ENCODE measurements around the gene ZBTB39.
"Not testable (repeated sequence)": the region's sequence is repeated elsewhere in the genome, so short reads cannot be mapped to it uniquely, and the experiment has no call there.

ZBTB39 gene

DNA sequence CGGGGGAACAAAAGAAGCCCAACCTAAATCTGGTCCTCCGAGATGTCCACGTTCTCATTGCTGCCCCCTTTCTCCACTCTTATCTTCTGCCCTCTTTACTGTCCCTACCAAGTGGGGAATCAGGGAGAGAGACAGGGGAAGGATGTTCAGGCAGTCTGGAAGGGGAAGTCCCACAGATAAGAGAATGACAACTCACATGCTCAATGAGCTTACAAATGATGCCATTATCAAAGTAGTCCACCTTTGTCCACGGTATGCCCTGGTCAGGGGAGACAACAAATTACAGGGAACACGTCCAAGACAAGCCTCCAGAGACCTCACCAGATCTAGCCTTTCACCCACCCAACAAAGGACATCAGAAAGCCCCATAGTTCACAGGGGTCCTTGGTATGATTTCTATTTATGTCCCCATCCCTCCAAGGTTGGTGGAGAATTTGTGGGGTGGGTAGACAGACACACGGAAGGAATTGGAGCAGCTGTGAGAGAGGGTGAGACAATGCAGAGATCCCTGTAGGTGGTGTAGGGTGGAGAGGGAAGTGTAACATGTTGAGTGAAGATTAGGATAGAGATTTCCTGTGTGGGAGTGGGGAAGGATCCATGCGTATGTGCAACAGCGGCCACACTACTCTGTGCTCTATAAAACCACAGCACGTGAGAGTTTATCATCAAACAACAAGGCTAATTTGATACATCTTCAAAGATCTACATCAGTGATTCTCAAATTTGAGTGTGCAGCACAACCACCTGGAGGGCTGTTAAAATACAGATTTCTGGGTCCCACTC is 32.9 kb upstream of the ZBTB39 start:
- intact Hi-C loops (cut with DNase I) = no loop called here
- DNase-seq = no peak

DNA sequence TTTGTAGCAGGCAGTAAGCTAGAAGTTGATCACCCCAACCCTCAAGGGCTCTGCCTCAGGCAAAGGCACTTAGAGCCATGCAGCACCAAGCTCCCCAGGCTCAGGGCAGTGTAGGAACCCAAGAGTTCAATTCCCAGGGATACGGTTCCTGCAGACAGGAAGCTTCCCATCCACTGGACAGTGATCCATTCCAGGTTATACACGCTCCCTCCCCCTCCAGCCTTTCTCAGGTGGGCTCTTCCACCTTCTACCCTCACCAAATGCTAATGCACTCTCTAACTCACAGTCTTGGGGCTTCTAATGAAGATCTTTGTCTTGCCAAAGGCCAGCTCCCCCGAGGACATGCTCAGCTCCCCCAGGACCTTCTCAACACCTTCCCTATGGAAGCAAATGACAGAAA is 30.9 kb upstream of the ZBTB39 start:
- no peak for DNase-seq
- intact Hi-C loops (cut with DNase I) = no loop called here

DNA sequence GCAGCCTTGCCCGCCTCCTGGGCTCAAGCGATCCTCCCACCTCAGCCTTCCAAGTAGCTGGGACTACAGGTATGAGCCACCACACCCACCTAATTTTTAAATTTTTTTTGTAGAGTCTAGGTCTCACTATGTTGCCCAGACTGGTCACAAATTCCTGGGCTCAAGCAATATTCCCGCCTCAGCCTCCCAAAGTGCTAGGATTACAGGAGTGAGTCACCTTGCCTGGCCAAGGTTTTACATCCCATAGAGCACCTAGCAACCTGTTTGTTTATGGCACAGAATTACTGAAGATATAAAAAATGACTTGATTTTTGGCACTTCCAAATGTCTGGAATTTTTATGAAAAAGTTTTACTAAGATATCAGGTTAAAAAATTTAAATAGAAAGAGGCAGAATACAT is 27.1 kb upstream of the ZBTB39 start:
- intact Hi-C loops (cut with DNase I) = no loop called here
- DNase-seq = no peak

DNA sequence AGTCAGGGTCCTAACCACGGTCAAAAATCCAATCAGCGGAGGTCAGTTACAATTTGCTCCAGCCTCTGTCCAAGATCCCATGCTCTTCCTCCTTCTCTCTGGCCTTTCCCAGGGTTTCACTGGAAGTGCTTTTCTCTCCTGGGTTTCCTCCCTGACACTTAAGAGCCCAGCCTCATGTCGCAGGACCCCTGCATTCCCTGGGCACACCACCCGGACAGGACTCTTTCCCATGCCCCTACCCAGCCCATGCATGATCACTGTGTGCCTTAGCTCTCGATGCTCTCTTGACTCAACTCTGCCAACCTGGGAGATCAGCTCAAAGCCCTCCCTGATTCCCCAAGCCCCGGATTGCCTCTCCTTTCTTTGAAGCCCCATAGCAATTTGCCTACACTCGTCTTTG is 25.4 kb upstream of the ZBTB39 start:
- DNase-seq = no peak
- intact Hi-C loops (cut with DNase I) = no loop called here

DNA sequence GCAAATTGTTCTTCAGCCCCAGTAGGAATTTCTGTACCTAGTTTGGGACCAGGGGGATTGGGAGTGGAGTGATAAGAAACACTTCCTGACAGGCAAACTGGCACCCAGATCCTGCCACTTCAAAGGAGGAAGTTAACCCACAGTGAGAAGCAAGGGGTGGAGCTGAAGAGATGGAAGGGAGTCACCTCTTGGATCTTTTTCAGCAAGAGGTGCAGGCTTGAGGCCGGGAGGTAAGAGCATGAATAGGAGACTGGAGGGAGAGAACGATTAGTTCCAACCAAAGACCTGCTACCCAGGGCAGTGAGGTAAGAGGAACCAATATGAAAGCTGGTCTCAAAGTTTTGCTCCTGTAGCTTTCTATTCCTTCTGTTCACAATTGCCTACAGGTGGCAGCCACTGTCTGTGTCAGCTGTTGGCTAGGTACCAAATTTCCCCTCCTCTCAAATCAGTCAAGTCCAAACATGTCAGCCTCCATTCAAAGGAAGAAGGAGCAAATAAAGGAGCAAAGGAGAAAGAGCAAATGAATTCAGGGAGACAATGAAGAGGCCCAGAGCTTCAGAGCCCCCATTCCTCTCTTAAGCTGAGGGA is 24.9 kb upstream of the ZBTB39 start:
- intact Hi-C loops (cut with DNase I) = no loop called here
- no peak for DNase-seq

DNA sequence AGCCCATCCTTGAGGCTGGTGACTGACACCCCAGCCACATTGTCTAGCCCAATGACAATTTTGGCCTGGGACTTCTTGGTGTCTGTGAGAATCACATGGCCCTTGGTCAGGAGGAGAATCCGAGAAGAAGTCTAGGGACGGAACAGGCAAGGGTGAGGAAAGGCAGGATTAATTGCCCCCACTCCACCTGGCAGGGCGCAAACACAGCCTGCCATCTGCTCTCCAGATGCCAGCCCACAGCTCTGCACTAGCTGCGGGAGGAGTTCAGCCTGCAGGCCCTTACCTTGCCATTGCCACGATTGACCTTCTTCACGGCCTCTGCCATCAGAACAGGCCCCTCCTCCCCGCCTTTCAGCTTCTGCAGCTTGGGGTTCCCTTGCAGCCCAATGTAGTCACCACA is 23.1 kb upstream of the ZBTB39 start:
- intact Hi-C loops (cut with DNase I) = no loop called here
- no peak for DNase-seq

DNA sequence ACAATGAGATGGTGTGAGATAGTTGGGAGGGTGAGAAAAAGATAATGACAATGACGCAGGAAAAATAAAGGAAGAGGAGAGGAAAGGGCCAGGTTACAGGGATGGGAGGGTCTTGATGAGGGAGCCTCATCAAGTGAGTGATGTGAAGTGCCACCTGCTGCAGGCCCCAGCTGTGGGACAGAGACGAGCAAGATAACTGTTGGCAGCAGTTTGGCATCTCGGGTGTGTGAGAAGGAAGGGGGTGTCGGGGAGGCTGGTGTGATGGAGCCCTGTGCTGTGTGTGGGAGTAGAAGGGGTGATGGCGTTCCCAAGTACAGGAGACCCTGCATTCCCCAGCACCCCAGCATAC is 21.4 kb upstream of the ZBTB39 start:
- DNase-seq = no peak
- intact Hi-C loops (cut with DNase I) = no loop called here

DNA sequence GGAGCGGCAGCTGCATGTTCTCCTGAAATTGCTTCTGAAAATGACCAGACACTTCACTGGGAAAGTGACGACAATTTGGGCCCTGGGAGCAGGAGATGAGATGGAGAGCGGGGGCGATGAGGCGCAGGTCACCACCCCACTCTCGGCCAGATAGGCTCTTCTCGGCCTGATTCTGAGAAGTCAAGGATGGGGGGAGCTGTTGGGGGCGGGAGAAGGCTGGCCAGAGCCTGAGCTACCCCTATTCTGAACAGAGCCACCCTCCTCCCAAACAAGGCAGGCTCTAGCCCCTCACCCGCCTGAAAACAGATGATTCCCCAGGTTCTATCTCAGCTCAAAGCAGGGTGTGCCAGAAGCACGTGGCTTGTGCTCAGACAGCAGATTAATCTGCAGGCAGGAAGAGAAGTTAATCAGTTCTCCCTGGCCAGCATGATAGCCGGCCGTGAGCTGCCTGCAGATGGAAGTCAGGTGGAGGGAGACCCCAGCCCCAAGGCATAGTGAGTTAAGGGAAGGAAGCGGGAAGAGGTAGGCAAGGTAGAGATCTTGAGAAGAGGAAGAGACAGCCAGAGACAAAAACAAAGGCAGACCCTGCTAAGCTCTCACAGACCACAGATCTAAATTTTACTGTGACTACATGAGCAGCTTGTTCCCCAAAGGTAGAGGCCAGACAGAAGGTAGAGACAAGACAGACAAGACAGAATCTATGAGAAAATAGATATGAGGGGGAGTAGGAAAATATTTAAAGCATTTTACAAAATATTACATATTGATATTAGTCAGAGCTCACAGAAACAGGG is 20.9 kb upstream of the ZBTB39 start:
- no peak for DNase-seq
- intact Hi-C loops (cut with DNase I) = no loop called here

DNA sequence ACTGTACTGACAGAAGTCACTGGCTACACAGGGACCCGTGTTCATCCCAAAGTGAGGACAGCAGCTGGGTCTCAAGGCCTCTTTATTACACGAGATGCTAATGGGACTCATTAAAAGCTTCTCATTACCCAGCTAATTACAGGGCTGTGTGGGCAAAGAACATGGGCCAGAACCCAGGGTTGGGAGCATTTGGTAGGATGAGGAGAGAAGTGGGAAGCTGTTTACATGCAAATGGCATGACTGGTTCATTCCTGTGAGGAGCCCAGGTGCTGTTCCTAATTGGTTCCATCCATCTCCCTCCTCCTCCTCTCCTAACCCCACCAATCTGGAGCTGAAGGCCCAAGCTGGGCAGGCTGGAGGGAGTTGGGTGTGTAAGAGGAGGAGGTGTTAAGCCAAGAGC is 18.9 kb upstream of the ZBTB39 start:
- intact Hi-C loops (cut with DNase I) = no loop called here
- no peak for DNase-seq

DNA sequence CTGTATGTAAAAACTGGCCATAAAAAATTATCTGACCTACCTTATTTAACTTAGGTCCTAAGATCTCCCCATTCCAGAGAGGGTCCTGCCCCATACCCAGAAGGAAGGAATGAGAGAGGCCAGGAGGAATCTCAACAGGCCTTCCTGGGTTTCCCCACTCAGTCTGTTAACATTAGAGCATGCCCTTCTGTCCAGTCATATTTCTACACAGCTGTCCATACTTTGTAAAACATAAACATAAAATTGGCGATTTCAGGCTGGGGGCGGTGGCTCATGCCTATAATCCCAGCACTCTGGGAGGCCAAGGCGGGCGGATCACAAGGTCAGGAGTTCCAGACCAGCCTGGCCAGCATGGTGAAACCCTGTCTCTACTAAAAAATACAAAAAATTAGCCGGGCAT is 16.0 kb upstream of the ZBTB39 start:
- intact Hi-C loops (cut with DNase I); DNase-seq: not testable (repeated sequence)

DNA sequence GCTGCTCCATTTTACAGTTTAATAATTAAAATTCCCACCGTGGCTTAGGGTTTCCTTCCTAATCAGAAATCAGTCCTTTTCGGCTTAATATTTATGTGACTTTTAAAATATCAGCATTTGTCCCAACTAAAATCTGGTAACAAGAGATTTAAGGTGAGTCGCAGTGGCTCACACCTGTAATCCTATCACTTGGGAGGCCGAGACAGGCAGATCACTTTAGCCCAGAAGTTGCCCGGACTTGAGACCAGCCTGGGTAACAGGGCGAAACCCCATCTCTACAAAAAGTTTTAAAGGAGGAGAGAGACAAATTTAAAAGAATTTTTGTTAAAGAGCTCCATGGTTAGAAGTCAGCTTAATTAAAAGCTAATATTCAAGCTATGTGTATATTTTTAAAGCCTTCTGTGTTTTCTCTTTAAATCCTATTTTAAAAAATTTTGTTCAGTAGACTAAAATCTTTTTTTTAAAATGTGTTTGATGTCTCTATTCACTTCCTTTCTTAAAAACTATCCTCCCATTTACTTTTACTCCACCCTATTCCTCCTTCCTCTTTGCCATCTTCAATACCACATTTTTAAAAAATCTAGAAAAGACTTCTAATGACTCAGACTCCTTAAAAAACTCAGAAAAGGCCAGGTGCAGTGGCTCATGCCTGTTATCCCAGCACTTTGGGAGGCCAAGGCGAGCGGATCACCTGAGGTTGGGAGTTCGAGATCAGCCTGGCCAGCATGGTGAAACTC is 13.8 kb upstream of the ZBTB39 start:
- intact Hi-C loops (cut with DNase I) = no loop called here
- no peak for DNase-seq

DNA sequence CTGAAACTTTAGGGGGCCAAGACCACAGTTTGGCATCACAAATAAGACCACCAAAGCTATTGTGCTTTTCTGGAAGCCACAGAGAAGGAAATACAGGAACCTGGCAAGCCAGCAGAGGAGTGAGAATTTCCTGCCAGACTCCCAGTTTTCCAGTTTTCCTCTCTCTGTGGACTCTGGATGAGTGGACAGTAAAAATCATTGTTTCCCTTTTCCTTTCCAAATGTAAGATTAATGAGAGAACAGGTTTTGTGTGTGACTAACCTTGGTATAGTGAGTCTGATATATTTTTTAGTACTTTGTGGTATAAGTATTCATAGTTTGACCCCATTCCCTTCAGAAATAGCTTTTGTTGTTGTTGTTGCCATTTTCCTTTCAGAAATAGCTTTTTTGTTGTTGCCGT is 12.6 kb upstream of the ZBTB39 start:
- intact Hi-C loops (cut with DNase I) = no loop called here
- DNase-seq = no peak

DNA sequence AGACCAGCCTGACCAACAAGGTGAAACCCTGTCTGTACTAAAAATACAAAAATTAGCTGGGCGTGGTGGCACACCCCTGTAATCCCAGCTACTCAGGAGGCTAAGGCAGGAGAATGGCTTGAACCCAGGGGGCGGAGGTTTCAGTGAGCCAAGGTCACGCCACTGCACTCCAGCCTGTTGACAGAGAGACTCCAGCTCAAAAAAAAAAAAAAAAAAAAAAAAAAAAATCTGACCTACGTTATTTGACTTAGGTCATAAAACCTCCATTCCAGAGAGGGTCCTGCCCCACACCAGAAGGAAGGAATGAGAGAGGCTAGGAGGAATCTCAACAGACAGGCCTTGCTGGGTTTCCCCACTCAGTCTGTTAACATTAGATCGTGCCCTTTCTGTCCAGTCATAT is 12.0 kb upstream of the ZBTB39 start:
- DNase-seq; intact Hi-C loops (cut with DNase I): not testable (repeated sequence)

DNA sequence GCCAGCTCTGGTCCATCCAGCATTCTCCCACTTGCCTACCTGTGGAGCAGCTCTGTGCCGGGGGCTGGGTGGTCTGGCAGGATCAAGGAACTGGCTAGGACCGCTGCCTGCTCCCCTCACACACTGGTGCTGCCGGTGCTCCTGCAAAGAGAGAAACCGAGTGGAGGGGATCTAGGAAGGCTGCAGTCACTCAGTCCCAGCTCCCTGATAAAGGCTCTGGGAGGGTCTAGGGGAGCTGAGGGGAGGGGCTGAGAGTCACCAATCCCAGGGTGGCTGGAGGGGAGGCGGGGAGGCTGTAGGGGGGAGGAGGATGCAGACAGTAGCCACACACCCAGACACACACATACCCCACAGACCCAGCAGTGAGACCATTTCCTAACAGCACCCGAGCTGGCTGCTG is 10.0 kb upstream of the ZBTB39 start, which contains the start of gene TAC3:
Gene TAC3 (minus strand): TSS at position 182 of the 400 bp plus-strand sequence. CDS start 732 bp downstream, outside the sequence.
- intact Hi-C loops (cut with DNase I) = no loop called here
- no peak for DNase-seq

DNA sequence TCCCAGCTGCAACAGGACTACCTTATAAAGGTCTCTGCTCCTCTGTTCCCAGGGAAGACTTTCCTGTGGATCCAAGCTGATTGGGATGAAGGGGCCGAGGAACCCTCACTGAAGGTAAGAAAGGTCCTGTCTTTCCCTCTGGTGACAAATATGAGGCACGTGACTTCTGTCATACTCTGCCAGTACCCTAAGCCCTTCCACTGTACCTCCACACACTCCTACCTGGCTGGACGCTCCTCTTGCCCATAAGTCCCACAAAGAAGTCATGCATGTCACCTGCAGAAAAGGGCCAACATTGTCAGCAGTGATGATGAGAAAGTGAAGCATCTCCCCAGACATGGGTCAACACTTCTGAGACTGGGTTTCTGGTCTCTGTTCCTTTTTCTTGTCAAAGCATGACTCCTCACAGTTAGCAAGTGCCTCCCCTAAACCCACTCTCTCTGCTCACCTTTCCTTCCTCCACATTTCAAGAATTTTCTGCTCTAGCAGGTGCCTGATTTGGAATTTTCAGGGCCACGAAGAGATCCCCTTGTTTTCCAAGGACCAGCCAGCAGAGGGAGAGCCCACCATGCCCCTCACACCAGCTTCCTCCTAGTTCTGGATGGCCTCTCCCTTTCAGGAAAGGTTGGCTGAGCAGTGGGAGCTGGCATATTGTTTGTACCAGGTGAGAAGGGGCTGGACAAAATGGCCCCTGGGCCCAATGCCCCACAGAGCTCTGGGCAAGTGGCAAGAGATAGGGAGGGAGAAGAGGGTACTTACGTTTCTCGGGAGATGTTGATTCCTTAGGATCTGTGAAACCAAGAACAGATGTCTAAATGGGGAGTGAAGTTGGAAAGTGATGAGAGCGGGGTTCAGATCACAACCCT is 6.5 kb upstream of the ZBTB39 start:
- intact Hi-C loops (cut with DNase I) = no loop called here
- no peak for DNase-seq

DNA sequence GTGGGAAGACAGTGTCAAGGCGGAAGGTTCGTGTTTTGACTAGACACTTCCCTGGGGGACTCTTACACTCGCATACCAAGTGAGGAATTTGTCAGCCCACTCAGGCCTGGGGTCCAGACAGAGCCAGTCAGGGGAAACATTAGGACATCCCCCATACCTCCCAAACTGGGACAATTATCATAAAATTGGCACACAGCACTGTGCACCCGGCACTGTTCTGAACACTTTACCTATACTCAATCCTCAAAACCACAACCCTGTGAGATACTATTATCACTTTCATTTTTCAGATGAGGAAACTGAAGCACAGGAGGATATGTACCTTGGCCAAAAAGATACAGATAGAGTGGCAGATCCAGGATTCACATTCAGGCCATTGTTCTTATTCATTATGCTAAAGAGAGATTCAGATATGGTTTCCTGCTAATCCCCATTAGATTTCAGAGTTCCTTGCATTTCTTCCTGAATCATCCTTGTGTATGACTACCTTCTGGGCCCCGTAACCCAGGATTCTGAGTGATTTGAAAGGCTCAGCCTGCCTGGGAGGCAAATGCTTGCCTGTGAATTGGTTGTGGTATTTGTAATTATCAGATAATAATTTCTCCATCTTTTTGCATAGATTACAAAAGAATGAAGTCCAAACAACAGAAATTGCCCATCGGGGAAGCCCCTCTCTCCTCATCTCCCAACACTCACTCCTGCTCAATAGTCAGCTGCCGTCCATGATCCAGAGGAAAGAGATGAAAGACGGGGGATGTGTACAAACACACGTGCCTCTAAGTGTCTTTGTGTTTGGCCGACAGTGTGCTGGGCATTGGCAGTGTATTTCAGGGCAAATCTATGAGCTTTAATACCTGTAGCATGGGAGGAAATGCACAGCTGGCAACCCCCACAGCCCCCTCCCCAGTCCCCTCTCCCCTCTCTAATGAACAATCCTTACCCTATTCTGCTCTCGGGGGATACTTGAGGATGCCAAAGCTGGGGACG is 5.4 kb upstream of the ZBTB39 start:
- no peak for DNase-seq
- intact Hi-C loops (cut with DNase I) = no loop called here

DNA sequence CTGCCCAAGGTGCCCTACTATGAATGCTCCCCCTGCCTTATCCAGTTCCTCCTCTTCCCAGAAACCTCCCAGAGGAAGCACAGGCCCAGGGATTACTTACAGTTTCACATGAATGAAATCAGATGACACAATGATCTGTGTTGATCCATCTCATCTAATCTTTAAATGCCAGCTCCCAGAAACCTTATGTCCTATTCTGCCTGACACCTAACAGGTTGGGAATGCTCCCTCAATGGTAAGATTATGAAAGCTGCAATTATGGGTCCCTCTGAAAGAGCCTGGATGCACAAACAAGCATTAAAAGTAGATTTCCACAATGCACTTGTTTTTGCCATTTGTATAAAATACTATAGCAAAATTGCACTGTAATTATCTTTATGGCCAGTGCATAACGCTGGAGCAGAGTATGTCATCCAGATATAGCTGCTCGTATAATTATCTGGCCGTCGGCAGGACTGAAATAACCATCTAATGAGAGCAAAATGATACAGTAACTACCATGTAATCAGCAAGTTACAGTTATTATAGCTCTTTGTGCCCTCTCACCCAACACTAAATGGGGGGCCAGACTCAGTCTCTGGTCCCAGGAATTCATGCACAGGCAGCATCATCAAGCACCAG is 4.4 kb upstream of the ZBTB39 start:
- DNase-seq = no peak
- intact Hi-C loops (cut with DNase I) = no loop called here
